ENCODE results near the gene BMF.

Gene BMF

GRCh38 chr15:40111888-40112287, 3.2 kb upstream of the BMF start:
- Histone ChIP-seq H3K4me3 (ENCODE audit: low read depth, low read length) (no peak overlapping the region), H3K27ac (no peak overlapping the region), H3K27me3 (ENCODE audit: insufficient read depth, low read depth, severe bottlenecking) (no peaks in the 10 kb centered on the region), H3K36me3 (no peaks in the 10 kb centered on the region), H3K9me3 (ENCODE audit: severe bottlenecking) (no peaks in the 10 kb centered on the region)
- no peak for DNase-seq
- TF ChIP-seq, protein P1, sequence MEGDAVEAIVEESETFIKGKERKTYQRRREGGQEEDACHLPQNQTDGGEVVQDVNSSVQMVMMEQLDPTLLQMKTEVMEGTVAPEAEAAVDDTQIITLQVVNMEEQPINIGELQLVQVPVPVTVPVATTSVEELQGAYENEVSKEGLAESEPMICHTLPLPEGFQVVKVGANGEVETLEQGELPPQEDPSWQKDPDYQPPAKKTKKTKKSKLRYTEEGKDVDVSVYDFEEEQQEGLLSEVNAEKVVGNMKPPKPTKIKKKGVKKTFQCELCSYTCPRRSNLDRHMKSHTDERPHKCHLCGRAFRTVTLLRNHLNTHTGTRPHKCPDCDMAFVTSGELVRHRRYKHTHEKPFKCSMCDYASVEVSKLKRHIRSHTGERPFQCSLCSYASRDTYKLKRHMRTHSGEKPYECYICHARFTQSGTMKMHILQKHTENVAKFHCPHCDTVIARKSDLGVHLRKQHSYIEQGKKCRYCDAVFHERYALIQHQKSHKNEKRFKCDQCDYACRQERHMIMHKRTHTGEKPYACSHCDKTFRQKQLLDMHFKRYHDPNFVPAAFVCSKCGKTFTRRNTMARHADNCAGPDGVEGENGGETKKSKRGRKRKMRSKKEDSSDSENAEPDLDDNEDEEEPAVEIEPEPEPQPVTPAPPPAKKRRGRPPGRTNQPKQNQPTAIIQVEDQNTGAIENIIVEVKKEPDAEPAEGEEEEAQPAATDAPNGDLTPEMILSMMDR (IDR thresholded peaks at IDR 0.05; ENCODE audit: low read depth, low read length) = no peak

- no peak overlapping the region for H3K4me3 ChIP-seq (ENCODE audit: low read depth, low read length)
Observed at GRCh38 chr15:40110866-40111550, 2.3 kb upstream of the BMF start.

DNA sequence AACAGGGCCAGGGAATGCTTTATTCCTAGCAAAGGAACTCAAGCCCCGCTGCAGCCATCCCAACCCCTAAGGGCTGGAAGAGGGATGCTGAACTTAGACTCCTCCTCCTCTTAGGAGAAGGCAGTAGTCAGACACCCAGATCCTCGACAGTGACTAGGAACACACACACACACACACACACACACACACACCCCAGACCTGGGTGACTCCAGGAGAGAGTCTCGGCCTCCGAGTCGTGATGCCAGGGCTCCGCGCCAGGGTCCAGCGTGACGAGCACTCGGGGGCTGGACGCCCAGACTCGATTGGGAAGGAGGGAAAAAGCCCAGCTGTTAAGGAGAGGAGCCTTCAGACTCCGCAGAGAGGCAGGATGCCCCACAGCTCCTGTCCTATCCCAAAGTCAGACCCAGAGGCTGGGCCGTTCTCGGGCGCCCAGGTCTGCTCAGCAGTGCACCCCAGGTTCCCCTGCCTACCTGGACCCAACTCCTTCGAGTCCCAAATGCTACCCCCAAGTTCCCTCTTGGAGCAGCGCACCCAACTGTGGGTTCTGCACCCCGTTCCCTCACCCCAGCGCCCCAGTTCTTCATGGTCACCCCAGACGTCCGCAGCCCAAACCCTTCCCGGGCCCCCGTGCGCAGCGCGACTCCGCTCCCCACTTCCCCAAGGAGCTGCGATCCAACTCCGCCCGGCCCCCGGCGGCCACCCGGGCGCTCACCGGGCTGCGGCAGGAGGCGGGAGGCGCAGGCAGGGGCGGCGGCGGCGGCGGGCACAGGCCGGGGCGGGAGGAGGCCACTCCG, 421 bp downstream of the BMF start:
- Histone ChIP-seq H3K9me3 (ENCODE audit: severe bottlenecking) (no peaks in the 10 kb centered on the region), H3K4me3 (ENCODE audit: low read depth, low read length) (peak overlapping the region; percentile 73), H3K27ac (no peak overlapping the region)

More at GRCh38 chr15:40110866-40111550, 2.3 kb upstream of the BMF start:
- no peaks in the 10 kb centered on the region for H3K9me3 ChIP-seq (ENCODE audit: severe bottlenecking)
- no peak for DNase-seq
- H3K36me3 ChIP-seq = no peaks in the 10 kb centered on the region
- TF ChIP-seq, protein P1 (IDR thresholded peaks at IDR 0.05; ENCODE audit: low read depth, low read length) = no peak
- no peak overlapping the region for H3K27ac ChIP-seq
- H3K27me3 ChIP-seq (ENCODE audit: insufficient read depth, low read depth, severe bottlenecking) = no peaks in the 10 kb centered on the region

DNA sequence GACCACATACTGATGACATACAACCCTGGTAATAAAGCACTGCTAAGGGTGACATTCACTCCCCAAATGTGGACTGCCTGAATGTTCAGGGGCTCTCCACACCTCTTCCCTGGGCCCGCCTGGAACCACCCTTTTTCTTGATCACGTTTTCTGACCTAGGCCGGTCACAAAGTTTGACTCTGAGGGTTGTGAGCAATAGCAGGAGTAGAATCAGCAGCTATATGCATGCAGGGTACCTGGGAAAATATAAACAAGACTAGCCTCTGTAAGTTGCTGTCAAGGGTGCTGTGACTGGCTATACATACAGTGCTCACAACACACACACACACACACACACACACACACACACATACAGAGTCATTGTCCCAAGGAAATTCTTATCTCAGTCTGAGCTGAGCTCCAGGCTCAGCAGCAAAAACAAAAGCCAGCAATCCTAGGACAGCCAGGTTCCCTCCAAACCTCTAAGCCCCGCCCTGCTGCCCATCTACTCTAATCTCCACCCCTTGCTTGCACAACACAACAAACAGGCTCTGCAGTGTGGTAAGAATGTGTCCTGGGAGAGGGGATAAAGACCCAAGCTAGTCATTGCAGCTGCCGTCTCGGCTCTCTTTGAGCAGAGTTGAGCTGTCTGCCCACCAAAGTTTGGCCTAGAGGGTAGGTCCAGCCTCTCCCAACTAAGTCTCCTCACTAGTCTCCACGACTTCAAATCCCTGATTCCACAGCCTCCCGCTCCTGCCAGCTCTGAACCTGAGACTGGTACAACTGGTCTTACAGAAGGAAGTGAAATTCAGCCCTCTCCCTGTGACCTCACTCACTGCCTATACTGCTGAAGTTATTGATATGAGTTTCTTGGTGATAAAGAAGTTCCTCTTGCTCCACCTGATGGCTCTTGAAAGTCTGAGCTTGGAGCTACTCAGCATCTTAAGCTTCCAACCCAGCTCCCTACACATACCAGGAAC, 2.2 kb downstream of the BMF start:
- Histone ChIP-seq H3K27ac (peak overlapping the region; percentile 20; the same call in 1 of the 2 replicates), H3K27me3 (ENCODE audit: insufficient read depth, low read depth, severe bottlenecking) (no peaks in the 10 kb centered on the region), H3K4me3 (ENCODE audit: low read depth, low read length) (no peak overlapping the region), H3K36me3 (no peaks in the 10 kb centered on the region), H3K9me3 (ENCODE audit: severe bottlenecking) (no peaks in the 10 kb centered on the region)
- peak; percentile 66 for DNase-seq
- TF ChIP-seq, protein P1 (IDR thresholded peaks at IDR 0.05; ENCODE audit: low read depth, low read length) = no peak

More for the DNA sequence above, 421 bp downstream of the BMF start:
- TF ChIP-seq, protein P1 (IDR thresholded peaks at IDR 0.05; ENCODE audit: low read depth, low read length) = no peak
- no peak for DNase-seq
- no peaks in the 10 kb centered on the region for H3K36me3 ChIP-seq
- no peaks in the 10 kb centered on the region for H3K27me3 ChIP-seq (ENCODE audit: insufficient read depth, low read depth, severe bottlenecking)

- Histone ChIP-seq H3K27ac (peak overlapping the region; percentile 47), H3K4me3 (ENCODE audit: low read depth, low read length) (no peak overlapping the region), H3K36me3 (no peaks in the 10 kb centered on the region)
Observed at GRCh38 chr15:40105517-40106202, 3.0 kb downstream of the BMF start.

More at GRCh38 chr15:40105517-40106202, 3.0 kb downstream of the BMF start:
- DNase-seq = no peak
- TF ChIP-seq, protein P1 (IDR thresholded peaks at IDR 0.05; ENCODE audit: low read depth, low read length) = no peak
- Histone ChIP-seq H3K27me3 (ENCODE audit: insufficient read depth, low read depth, severe bottlenecking) (no peaks in the 10 kb centered on the region), H3K9me3 (ENCODE audit: severe bottlenecking) (no peaks in the 10 kb centered on the region)
